ENCODE results near the gene RGS19. TPM values are rescaled to one million over a fixed set of nuclear protein-coding genes. Genes with fewer than 3 reads are reported as not detected.
"Not testable (repeated sequence)": the region's sequence is repeated elsewhere in the genome, so short reads cannot be mapped to it uniquely, and the experiment has no call there.

The RGS19 gene, protein sequence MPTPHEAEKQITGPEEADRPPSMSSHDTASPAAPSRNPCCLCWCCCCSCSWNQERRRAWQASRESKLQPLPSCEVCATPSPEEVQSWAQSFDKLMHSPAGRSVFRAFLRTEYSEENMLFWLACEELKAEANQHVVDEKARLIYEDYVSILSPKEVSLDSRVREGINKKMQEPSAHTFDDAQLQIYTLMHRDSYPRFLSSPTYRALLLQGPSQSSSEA
- 31.5 TPM for total RNA-seq (ENCODE audit: insufficient read depth, low replicate concordance)

DNA sequence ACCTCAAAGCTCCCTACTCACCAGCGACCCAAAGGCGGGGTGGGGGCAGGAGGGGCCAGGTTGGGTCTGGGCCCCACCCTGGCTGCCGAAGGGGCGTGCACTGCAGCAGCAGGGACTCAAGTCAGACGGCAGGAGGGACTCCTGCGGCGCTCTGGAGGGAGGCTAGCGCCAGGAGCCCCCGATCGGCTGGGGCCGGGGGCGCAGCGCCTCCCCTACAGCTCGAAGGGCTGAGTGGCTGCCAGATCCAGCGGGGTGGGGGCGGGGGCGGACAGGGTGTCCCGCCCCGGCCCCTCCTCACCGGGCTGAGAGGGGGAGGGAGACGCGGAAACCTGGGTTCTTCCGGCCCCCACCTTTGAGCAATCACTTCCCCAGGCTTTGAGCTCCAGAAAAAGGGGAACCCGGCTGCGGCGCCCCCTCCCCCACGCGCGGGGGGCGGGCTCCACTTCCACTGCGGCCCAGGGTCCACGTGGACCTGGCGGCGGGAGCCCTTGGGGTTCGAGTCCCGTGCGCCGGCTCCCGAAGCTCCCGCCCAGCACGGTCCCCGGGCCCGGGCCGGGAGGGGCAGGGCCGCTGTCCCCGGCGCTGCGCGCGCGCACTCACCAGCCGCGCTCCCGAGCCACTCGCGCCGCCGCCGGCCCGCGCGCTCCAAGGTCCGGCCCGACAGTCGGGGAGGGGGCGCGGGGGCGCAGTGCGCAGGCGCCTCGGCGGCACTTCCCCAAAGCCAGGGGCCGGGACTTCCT is at the start of gene RGS19:
TSS of gene RGS19 (minus strand) at position 246 of the 740 bp plus-strand sequence. CDS start 2,632 bp downstream, outside the sequence.
- peak; percentile 81 for DNase-seq (ENCODE audit: low spot score)

DNA sequence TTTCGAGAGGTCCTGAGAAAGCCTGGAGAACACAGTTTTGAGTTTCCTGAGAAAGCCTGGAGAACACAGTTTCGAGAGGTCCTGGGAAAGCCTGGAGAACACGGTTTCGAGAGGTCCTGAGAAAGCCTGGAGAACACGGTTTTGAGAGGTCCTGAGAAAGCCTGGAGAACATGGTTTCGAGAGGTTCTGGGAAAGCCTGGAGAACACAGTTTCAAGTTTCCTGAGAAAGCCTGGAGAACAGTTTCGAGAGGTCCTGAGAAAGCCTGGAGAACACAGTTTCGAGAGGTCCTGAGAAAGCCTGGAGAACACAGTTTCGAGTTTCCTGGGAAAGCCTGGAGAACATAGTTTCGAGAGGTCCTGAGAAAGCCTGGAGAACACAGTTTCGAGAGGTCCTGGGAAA is 44.2 kb upstream of the RGS19 start:
- not testable (repeated sequence) for DNase-seq (ENCODE audit: low spot score)

DNA sequence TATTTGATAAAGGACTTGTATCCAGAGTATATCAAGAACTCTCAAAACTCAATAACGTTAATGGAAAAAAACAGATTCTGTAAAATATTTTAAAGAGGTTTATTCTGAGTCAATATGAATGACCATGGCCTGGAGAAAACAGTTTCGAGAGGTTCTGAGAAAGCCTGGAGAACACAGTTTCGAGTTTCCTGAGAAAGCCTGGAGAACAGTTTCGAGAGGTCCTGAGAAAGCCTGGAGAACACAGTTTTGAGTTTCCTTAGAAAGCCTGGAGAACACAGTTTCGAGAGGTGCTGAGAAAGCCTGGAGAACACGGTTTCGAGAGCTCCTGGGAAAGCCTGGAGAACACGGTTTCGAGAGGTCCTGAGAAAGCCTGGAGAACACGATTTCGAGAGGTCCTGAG is 43.6 kb upstream of the RGS19 start:
- DNase-seq (ENCODE audit: low spot score), result not testable (repeated sequence)

DNA sequence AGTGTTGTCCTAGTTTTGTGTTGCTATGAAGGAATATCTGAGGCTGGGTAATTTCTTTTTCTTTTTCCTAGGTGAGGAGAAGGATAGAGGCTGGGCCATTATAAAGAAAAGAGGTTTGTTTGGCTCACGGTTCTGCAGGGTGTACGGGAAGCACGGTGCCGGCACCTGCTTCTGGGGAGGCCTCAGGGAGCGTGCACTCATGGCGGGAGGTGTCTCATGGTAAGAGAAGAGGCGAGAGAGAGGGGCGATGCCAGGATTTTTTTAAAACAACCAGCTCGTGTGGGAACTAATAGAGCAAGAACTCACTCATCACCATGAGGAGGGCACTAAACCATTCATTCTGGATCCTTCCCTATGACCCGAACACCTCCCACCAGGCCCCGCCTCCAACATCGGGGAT is 42.3 kb upstream of the RGS19 start:
- no peak for DNase-seq (ENCODE audit: low spot score)

DNA sequence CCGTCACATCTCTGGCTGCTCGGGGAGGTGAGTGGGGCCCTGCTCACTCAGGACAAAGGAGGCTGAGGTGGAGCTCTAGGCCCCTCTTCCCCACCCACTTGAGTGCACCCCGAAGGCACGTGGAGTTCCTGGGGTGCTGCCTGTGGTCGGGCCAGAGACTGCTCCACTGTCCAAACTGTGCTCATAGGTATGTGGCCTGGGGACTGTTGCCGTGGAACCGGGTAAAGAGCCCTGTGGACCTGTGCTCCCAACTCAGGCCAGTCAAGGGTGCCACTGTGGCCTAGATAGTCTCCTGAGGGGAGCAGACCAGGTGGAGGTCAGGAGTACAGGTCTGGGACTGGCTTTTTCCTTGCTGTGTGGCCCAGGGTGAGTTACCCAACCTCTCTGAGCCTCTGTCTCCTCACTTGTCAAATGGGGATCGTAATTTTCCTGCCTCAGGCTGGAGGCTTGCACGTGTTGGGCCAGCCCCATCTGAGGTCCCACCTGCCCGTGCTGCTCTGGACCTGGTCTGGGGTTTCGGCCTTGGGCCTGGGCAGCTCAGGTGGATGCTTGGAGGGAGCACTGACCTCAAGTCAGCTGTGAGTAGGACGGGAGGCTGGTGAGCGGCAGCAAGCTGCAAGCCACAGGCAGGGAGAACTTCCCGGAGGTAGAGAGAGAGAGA is 40.5 kb upstream of the RGS19 start:
- DNase-seq (ENCODE audit: low spot score), result no peak

DNA sequence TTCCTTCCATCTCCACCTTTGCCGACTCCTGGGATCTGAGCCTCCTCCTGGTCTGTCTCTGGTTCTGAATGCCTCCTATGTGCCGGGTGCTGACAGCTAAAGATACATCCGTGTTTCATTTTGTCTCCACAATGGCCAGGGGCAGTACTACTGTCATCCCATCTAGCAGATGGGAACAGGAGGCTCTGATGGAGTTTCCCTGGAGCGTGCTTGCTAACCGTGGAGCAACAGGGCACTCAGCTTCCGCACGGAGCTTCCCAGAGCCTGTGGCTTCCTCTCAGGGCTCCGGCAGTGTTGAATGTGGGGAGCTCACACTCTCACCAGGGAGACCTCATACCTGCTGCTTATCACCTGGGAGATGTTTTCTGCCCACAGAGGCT is 40.0 kb upstream of the RGS19 start:
- DNase-seq (ENCODE audit: low spot score), result no peak

DNA sequence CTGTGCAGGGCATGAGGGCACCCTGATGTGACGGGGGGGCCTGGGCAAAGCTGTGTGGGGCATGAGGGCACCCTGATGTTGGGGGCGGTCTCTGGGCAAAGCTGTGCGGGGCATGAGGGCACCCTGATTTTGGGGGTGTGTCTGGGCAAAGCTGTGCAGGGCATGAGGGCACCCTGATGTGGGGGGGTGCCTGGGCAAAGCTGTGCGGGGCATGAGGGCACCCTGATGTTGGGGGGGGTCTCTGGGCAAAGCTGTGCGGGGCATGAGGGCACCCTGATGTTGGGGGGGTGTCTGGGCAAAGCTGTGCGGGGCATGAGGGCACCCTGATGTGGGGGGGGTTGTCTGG is 38.1 kb upstream of the RGS19 start:
- not testable (repeated sequence) for DNase-seq (ENCODE audit: low spot score)

DNA sequence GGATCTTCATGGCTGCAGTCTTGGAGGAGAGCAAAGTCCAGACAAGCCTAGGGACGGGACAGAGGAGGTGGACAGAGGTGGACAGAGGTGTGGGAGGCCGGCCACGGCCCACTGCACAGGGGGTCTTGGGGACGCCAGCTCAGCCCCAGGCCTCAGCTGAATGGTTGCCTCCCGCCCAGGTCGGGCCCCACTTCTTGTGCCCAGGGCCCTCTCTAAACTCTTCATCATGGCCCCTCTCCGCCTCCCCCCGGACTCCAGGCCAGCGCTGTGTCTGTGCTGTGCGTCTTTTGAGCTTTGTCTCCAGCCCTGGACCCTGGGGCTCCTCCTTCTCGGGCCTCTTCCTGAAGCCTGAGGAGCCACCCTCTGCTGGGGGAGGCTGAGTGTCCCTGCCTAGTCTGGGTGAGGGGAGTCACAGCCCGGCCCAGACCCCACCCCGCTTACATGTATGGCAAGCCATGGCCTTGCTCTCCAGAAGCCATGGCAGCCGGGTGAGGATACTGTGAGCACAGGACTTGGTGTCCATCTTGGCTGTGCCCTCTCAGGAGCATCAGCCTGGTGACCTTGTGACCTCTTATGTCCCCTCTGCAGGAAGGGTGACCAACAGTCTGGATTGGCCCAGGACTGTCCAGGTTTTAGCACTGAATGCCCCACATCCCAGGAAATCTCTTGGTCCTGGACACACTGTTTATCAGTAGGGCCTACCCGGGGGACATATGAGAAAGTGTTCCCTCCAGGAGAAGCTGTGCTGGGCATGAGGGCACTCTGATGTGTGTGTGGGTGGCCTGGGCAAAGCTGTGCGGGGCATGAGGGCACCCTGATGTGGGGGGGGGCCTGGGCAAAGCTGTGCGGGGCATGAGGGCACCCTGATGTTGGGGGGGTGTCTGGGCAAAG is 37.5 kb upstream of the RGS19 start:
- no peak for DNase-seq (ENCODE audit: low spot score)

DNA sequence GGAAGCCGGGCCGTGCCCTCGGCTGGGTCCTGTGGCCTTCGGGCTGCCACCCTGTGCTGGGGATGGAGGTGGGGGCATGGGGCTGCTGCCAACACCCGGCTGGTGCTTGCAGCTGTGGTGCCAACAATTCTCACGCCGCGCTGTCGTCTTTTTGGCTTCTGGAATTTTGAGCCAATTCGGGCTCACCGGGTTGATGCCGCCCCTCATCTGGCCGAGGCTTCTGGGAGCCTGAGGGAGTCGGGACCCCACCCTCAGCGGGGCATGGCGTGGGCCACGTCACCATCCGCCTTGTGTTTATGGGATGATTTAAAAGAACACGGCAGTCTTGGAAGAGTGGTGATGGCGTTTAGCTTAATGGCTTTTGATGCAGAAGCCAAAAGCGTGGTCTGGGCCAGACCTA is 36.7 kb upstream of the RGS19 start:
- no peak for DNase-seq (ENCODE audit: low spot score)

DNA sequence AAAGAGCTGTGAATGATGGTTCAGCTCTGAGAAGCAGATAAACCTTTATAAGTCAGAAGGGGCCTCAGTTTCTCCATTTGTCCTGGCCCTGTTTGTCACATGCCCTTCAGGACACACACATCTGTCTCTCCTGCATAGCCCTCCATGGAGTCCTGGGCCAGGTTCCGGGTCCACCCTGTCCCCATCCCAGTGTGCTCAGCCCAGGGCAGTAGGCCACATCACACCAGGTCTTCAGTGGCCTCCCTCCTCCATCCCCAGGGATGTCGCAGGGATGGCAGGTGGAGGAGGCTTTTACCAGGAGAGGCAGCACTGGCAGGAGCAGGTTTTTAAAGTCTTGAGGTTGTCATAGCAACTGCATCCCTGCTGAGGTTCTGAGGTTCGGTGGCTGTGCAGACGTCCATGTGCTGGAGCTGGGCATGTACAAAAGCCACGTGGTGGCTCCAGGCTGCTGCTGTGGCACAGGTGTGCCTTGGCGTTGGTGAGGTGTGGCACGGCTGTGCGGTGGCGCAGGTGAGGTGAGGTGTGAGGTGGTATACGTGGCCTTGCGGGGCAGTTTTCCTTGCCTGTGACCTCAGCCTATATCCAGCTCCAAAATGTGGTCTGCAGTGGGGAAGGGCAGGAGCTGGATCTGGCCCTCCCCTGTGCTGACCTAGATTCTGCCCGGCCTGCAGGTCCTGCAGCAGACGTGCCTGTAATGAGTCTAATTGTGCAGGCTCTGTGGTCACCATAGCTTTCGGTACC is 36.0 kb upstream of the RGS19 start:
- DNase-seq (ENCODE audit: low spot score), result no peak

DNA sequence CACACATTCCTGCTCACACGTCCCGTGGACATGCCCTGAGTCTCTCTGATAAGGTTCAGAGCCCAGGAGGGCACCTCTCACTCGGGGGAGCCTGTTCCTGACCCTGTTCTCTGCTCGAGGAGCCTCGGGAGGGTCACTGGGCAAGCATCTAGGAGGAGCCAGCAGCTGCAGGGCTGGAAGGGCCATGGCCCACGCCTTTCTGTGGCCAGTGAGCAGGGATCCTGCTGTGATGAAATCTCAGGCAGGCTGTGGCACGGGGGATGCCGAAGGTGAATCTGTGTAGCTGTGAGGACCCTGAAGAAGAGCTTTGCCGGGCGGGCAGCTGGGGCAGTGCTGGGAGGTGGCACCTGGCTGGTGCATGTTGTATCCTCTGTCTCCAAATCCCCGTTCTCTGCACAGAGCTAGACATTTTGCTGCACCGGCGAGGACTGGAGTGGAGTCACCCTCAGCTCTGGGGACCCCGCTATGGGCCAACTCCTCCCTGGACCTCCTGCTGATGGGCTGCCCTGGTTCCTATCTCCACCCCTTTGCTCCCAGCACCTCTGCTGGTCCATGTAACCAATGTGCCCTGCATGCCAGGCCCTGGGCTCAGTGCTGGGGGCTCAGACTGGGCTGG is 35.1 kb upstream of the RGS19 start:
- no peak for DNase-seq (ENCODE audit: low spot score)

DNA sequence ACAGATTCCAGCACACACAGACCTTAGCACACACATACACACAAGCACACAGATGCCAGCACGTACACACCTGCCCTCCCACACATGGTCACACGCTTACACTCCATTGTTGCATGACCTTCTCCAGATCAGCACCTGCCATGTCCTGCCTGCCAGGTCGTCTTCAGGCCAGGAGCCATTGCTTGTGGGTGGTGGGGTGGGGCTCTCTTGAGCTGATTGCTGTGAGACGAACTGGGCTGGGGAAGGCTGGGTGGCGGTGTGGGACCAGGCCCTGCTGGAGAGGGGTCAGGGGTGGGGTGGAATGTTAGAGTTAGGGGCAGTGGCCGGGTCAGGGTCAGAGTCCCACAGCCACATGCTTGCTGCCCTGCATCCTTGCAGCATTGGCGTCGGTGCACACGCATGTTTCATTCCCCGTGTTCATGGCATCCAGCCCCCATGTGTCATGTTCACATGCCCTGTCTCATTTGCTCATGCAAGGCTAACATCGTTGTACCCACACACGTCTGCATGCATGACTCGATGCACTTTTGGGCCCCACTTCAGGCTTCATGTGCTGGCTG is 34.6 kb upstream of the RGS19 start:
- no peak for DNase-seq (ENCODE audit: low spot score)

DNA sequence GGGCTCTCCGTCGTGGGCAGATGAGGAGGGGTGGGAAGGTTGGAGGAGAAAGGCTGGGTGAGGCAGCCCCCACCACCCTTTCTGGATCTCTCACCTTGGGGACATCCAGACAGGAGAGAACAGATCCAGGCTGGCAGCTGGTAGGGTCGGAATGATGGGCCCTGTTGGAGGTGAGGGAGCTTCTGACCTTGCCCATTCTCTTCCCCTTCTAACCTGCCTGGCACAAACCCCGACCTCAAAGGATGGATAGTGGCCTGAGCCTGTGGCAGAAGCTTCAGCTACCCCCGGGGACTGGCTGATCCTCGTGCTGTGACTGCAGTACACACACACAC is 34.1 kb upstream of the RGS19 start:
- DNase-seq (ENCODE audit: low spot score), result no peak

DNA sequence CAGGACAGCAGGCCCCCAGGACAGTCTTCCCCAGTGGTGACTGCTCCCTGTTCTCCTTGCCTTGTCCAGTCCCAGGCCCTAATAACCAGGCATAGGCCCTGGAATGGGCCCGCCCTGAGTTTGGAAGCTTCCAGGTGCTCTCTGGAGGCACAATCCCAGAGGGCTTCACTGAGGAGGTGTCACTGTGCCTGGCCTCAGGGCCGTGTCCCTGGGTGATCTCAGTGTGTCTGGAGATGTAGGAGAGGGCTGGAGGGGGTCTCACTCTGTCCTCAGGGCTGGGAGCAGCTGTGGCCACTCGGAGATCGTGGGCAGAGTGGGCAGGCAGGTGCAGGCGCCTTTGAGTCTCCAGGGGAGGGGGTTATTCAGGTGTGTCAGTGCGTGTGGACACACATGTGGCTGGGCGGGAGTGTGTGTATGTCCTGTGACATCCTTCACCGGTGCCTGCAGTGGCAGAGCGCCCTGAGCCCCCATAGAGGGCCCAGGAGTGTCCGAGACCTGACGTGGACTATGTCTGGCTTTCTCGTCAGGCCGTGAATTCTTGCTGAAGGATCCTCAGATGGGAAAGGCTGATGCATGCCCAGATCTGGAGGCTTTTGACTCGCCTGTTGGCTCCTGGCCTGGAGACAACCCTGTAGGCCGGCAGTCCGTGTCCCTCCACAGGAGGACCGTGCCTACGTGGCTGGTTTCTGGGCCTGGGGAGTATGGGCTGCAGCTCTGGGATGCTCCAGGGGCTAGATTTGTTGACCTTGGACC is 33.5 kb upstream of the RGS19 start:
- DNase-seq (ENCODE audit: low spot score), result no peak

DNA sequence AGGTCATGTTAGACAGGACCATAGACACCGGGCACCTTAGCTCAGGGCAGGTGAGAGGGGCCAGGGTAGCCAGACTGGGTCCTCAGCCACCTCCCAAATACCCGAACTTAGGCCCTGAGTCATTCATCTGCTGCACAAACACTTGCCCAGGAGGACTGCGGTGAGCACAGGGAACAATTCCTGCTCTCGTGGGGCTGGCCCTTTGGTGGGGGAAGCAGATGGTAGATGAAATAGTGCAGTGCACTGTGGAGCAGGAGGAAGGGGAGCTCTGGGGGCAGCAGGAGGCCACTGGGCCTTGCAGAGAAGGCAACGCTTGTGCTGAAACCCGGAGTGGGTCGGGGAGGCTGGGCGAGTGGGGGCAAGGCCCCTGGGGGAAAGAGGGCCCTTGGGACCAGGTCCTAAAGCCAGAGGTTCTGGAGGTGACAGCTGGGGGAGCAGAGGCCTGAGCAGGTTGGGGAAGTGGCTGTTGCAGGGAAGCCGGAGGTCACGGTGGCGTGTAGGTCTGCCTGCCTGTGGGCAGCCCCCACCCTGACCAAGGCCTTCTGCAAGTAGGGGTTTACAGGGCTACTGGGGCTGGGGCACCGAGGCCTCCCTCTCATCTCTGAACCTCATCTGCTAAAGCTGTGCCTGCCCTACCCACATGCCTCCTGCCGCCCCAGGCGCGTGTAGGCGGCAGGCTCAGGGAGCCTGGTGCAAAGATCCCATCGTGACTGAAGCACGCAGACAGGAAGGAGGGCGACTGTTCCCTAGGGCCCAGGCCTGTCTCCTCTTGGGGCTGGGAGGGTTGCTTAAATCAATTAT is 32.7 kb upstream of the RGS19 start:
- DNase-seq (ENCODE audit: low spot score), result no peak

DNA sequence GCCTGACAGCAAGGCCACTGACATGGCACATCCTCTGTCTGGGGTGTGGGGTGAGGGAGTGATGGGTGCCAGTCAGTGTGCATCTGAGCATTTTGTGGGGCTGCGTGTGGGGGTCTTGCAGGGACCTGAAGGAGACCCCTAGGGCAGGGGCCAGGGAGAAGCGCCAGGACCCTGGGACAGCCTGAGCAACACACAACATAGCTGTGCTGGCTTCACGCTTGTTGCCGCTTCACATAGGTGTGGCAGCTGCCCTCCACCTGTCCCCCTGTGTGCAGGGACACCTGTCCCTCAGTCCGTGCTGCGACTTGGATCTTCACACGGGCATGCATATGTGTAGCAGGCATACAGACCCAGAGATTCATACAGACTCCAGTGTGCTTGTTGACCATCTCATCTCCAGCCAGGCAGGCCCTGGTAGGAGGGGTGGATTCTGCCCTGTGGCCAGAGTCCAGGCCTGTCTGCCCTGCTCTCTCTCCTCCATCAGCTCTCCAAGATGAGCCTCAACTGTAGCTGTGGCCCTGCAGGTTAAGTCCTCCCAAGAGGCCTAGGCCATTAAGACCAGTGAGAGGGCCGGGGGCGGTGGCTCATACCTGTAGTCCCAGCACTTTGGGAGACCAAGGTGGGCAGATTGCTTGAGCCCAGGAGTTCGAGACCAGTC is 31.2 kb upstream of the RGS19 start:
- no peak for DNase-seq (ENCODE audit: low spot score)

DNA sequence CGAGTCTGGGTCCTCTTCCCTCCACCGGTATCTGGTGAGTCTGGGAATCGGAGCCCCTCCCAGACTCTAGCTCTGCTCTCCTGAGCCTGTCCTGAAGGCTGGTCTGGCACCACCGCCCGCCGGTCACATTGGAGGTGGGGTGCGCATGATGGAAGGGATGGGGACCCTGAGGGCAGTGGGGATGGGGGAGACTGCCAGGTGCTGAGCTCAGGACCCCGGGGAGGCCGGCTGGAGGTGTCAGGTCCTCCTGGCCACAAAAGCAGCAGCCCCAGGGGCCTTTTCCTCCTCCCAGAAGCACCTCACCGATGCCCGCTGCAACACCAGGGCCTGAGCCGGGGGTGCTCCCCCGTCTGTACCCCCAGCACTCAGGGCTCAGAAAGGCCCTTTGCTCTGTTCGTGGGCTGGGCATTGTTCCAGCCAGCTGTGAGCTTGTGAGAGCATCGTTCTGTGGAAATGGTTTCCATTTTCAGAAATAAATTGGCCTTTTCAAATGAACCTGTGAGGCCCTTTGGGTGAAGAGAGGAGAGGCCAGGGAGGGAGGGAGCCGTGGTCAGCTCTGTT is 30.6 kb upstream of the RGS19 start:
- no peak for DNase-seq (ENCODE audit: low spot score)

Measured in umbilical cord (tissue), 2 donors.